ENCODE data around the gene NDFIP1.

DNA sequence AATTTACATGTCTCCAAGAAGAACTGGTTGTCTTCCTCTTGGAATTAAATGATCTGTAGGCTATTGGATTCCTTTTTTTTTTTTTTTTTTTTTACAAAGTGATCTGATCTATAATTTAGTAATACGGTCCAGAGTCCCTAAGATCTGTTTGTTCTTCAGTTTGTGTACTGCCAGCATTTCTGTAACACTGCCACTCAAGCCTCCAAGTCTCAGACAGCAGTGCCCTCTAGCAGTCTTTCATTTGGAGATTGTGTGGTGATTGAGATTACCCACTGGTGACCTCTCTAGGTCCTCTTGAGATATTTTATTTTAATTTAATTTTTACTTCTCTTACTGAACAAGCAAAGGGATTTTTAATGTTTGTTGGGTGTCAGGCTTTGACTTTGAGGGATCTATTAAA is 40.8 kb downstream of the NDFIP1 start:
- no peak for TF ChIP-seq POLR2A (IDR thresholded peaks at IDR 0.05; ENCODE audit: low read depth, low read length)
- no peak for TF ChIP-seq RAD21 (IDR thresholded peaks at IDR 0.05; ENCODE audit: low read length)
- TF ChIP-seq, protein P1, sequence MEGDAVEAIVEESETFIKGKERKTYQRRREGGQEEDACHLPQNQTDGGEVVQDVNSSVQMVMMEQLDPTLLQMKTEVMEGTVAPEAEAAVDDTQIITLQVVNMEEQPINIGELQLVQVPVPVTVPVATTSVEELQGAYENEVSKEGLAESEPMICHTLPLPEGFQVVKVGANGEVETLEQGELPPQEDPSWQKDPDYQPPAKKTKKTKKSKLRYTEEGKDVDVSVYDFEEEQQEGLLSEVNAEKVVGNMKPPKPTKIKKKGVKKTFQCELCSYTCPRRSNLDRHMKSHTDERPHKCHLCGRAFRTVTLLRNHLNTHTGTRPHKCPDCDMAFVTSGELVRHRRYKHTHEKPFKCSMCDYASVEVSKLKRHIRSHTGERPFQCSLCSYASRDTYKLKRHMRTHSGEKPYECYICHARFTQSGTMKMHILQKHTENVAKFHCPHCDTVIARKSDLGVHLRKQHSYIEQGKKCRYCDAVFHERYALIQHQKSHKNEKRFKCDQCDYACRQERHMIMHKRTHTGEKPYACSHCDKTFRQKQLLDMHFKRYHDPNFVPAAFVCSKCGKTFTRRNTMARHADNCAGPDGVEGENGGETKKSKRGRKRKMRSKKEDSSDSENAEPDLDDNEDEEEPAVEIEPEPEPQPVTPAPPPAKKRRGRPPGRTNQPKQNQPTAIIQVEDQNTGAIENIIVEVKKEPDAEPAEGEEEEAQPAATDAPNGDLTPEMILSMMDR (conservative IDR thresholded peaks at IDR 0.05; ENCODE audit: low read depth, low read length): no peak
